Sigmoid colon (tissue), 4 donors: Measurements from ENCODE around the gene RPS19.

Source experiments
- CTCF ChIP-seq, 4 experiments: fragments of 450-650 bp in 3 of 4; fragments of 200-600 bp in 1 of 4; IDR thresholded peaks; one replicate each; pipeline ENCODE4 v1.5.1; 2016 to 2019; ENCODE audit warnings: antibody characterized with exemption in 4 of 4, mild to moderate bottlenecking in 3 of 4, moderate library complexity in 2 of 4
- EP300 ChIP-seq, 4 donors: sonication (generic); formaldehyde crosslinking; IDR thresholded peaks; one replicate each; pipeline ENCODE4 v1.6.1; 2017; ENCODE audit warnings: antibody characterized with exemption in 4 of 4
- POLR2A ChIP-seq, 2 donors: fragments of 450-650 bp; IDR thresholded peaks; one replicate each; pipeline ENCODE4 v1.6.1; 2016; ENCODE audit warnings: antibody characterized with exemption in 2 of 2, mild to moderate bottlenecking in 2 of 2, moderate library complexity in 2 of 2
- POLR2AphosphoS5 ChIP-seq, 4 donors: sonication (generic); formaldehyde crosslinking; IDR thresholded peaks; one replicate each; pipeline ENCODE4 v1.6.1; 2017; ENCODE audit warnings: antibody characterized with exemption in 4 of 4

DNA sequence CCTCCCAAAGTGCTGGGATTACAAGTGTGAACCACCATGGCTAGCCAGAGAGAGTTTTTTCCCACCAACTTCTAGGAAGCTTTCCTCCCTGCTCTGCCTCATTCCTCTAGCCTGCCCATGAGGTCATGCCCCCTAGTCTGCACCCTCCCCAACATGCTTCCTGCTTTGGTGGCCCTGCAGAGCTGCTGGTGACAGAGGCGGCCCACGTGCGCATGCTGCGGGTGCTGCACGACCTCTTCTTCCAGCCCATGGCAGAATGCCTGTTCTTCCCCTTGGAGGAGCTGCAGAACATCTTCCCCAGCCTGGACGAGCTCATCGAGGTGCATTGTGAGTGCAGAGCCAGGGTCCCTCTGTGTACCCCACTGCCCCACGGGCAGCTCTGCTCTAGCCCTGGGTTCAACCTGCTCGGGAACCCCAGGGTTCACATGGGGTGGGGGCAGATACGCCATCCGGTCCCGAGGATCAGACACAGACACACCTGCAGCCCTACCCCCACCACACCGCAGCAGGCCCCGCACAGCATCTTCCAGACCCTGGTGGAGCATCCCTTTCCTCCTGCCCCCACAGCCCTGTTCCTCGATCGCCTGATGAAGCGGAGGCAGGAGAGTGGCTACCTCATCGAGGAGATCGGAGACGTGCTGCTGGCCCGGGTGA lies 41.8 kb downstream of the RPS19 start:
- no peak for TF ChIP-seq CTCF (IDR thresholded peaks at IDR 0.05)
- TF ChIP-seq POLR2A (IDR thresholded peaks at IDR 0.05) = no peak
- TF ChIP-seq POLR2AphosphoS5 (IDR thresholded peaks at IDR 0.05) = no peak
- TF ChIP-seq EP300 (IDR thresholded peaks at IDR 0.05) = no peak
